PC-9 (cell line): Measurements from ENCODE around the gene DOK5.

Source experiments
- EZH2 ChIP-seq: fragments of 200-600 bp; sonication (generic); IDR thresholded peaks from 2 replicates; pipeline ENCODE4 v1.8.0; 2017; ENCODE audit warnings: antibody characterized with exemption, low read depth
- TF ChIP-seq, protein P1 (sequence below): fragments of 200-600 bp; sonication (generic); conservative IDR thresholded peaks from 2 replicates; pipeline ENCODE4 v1.6.1; 2017; ENCODE audit warnings: mixed run types, antibody characterized with exemption, mild to moderate bottlenecking, moderate library complexity

GRCh38 chr20:54654450-54654849 is 179.1 kb downstream of the DOK5 start:
- TF ChIP-seq, protein P1, sequence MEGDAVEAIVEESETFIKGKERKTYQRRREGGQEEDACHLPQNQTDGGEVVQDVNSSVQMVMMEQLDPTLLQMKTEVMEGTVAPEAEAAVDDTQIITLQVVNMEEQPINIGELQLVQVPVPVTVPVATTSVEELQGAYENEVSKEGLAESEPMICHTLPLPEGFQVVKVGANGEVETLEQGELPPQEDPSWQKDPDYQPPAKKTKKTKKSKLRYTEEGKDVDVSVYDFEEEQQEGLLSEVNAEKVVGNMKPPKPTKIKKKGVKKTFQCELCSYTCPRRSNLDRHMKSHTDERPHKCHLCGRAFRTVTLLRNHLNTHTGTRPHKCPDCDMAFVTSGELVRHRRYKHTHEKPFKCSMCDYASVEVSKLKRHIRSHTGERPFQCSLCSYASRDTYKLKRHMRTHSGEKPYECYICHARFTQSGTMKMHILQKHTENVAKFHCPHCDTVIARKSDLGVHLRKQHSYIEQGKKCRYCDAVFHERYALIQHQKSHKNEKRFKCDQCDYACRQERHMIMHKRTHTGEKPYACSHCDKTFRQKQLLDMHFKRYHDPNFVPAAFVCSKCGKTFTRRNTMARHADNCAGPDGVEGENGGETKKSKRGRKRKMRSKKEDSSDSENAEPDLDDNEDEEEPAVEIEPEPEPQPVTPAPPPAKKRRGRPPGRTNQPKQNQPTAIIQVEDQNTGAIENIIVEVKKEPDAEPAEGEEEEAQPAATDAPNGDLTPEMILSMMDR = no peak
- no peak for TF ChIP-seq EZH2
